ENCODE data around the gene GSTM1. TPM values are rescaled to one million over a fixed set of nuclear protein-coding genes. Genes with fewer than 3 reads are reported as not detected.
A peak's percentile ranks its signal among the peaks of the same experiment; 100 is the strongest.

GSTM1 gene
- total and polyA plus RNA-seq, 8 donors: 0.23 to 99.7 (median 37.4) TPM; not detected in 2

DNA sequence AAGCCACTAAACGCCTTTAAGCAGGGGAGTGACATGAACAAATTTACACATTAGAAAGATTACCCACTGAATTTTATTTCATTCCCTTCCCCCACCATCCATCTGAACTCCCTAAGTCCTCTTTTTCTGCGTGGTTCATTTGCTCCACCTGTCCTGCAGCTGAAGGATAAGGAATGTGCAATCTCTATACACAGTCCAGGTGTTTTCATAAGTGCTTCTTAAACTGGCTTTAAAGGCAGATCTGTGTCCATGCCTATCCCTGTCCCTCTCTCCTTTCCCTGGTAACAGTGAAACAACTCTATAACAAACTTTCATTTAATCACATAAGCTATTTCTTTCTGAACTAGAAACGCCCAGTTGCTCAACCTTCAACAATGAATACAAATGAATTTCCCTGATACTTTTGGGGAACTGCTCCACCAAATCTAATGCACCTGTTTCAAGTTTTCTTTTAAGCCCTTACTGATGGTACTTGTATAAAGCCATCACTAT, 44.8 kb downstream of the GSTM1 start:
- Histone ChIP-seq H3K4me3 (no peak overlapping the region), H3K27ac (peak overlapping the region in 4 of 5 donors; percentile 37 to 70 (median 51)), H3K9me3 (no peaks in the 10 kb centered on the region), H3K27me3 (no peaks in the 10 kb centered on the region), H3K4me1 (peaks cover 0 to 18% (median 11%) of the 10 kb centered on the region in 4 donors), H3K36me3 (peaks cover 10 to 39% (median 25%) of the 10 kb centered on the region in 4 donors)
- TF ChIP-seq POLR2A (IDR thresholded peaks at IDR 0.05): no peak
- TF ChIP-seq, protein P1, sequence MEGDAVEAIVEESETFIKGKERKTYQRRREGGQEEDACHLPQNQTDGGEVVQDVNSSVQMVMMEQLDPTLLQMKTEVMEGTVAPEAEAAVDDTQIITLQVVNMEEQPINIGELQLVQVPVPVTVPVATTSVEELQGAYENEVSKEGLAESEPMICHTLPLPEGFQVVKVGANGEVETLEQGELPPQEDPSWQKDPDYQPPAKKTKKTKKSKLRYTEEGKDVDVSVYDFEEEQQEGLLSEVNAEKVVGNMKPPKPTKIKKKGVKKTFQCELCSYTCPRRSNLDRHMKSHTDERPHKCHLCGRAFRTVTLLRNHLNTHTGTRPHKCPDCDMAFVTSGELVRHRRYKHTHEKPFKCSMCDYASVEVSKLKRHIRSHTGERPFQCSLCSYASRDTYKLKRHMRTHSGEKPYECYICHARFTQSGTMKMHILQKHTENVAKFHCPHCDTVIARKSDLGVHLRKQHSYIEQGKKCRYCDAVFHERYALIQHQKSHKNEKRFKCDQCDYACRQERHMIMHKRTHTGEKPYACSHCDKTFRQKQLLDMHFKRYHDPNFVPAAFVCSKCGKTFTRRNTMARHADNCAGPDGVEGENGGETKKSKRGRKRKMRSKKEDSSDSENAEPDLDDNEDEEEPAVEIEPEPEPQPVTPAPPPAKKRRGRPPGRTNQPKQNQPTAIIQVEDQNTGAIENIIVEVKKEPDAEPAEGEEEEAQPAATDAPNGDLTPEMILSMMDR (IDR thresholded peaks at IDR 0.05): no peak
- no peak for TF ChIP-seq POLR2AphosphoS5 (IDR thresholded peaks at IDR 0.05)
- TF ChIP-seq EP300 (IDR thresholded peaks at IDR 0.05): no peak
- DNase-seq: peak in 1 of 2 donors; percentile 23
- WGBS, 5 donors: 21 to 48% (median 34%) methylated on average over 3 of the region's 3 CpGs
- intact Hi-C loops (cut with DNase I; ENCODE audit: low total_unique reads): no loop called here

GRCh38 chr1:109733236-109733870, 45.7 kb downstream of the GSTM1 start:
- TF ChIP-seq EP300 (IDR thresholded peaks at IDR 0.05) (no peak), POLR2A (IDR thresholded peaks at IDR 0.05) (no peak), POLR2AphosphoS5 (IDR thresholded peaks at IDR 0.05) (no peak)
- TF ChIP-seq, protein P1 (IDR thresholded peaks at IDR 0.05): no peak
- no peak for DNase-seq
- H3K4me1 ChIP-seq: peaks cover 4 to 24% (median 16%) of the 10 kb centered on the region in 4 donors
- no peaks in the 10 kb centered on the region for H3K27me3 ChIP-seq
- H3K4me3 ChIP-seq: no peak overlapping the region
- H3K27ac ChIP-seq: peak overlapping the region in 3 of 5 donors; percentile 37 to 70 (median 46)
- 88 to 91% (median 90%) methylated on average over 4 of the region's 4 CpGs for WGBS, 5 donors
- peaks cover 17 to 48% (median 33%) of the 10 kb centered on the region in 4 donors for H3K36me3 ChIP-seq
- H3K9me3 ChIP-seq: no peaks in the 10 kb centered on the region
- intact Hi-C loops (cut with DNase I; ENCODE audit: low total_unique reads): no loop called here

DNA sequence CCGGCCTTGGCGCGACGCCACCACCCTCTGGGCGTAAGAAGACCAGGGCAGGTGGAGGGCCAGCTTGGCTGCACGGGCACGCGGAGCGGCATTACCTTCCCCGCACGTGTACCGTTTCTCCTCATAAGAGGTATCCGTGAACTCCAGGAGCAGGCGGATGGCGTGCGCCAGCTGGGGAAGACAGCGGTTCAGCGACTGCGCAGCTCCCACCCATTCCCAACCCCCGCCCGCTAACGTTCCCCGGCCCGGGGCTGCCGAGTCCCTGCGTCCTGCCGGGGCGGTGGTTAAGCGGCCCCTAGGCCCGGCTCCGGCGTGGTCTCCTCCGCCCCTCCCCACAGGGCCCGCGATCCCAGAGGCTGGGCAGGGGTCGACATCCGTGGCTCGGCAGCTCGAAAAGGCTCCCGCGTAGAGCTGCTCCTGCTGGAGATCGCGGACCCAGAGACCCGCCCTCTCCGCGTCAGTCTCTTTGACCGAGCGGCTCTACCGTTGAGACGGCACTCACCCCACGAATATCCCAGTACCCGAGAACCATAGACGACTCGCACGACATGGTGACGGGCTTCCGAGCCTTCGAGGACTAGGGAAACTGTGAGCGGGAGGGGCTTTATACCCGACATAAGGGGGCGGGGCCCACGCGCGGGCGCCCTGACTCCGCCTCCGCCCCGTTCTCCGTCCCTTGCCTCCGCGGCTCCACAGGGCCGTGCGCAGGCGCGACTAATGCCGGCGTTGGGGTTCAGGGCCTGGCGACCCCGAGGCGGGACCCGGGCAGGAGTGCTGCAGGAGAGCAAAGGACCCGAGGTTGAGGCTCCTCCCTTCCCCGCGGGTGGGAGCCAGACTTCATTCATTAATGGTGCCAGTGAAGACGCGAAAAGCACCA, 52.4 kb downstream of the GSTM1 start:
- Histone ChIP-seq H3K4me3 (peak overlapping the region; percentile 63 to 89 (median 74)), H3K27me3 (peaks cover 0 to 5% (median 0%) of the 10 kb centered on the region in 3 donors), H3K27ac (peak overlapping the region; percentile 79 to 91 (median 84)), H3K36me3 (peaks cover 17 to 30% (median 27%) of the 10 kb centered on the region in 4 donors), H3K4me1 (peaks cover 23 to 34% (median 25%) of the 10 kb centered on the region in 4 donors), H3K9me3 (no peaks in the 10 kb centered on the region)
- TF ChIP-seq, protein P1 (IDR thresholded peaks at IDR 0.05): no peak
- peak; percentile 88 to 97 (median 94) for TF ChIP-seq POLR2AphosphoS5 (IDR thresholded peaks at IDR 0.05)
- TF ChIP-seq POLR2A (IDR thresholded peaks at IDR 0.05): peak in 2 of 4 donors; percentile 43 to 83
- no peak for TF ChIP-seq EP300 (IDR thresholded peaks at IDR 0.05)
- WGBS, 5 donors: 1 to 3% (median 2%) methylated on average over 41 to 86 of the region's 86 CpGs
- intact Hi-C loops (cut with DNase I; ENCODE audit: low total_unique reads): no loop called here
- peak; percentile 87 to 95 for DNase-seq

All from stomach (tissue), 9 donors.